Right renal pelvis (tissue), 4 donors: ENCODE data around the gene ANKRD44. TPM values are rescaled to one million over a fixed set of nuclear protein-coding genes. Genes with fewer than 3 reads are reported as not detected.

ENCODE experiments used
- DNase-seq, 4 donors: peaks; one replicate each; pipeline ENCODE4 v3.0.0-alpha.2; 2013; ENCODE audit warnings: low read depth in 4 of 4, low spot score in 3 of 4, missing footprints in 1 of 4
- polyA plus RNA-seq, 4 donors: library from polyadenylated mRNA; unstranded; fragments of 120-200 nt; gene quantifications; one replicate each; pipeline ENCODE4 v1.2.1, GENCODE V29; 2013; ENCODE audit not compliant: insufficient read length in 4 of 4

The ANKRD44 gene
- polyA plus RNA-seq, 4 donors = 9.2 to 13.9 (median 10.7) TPM

DNA sequence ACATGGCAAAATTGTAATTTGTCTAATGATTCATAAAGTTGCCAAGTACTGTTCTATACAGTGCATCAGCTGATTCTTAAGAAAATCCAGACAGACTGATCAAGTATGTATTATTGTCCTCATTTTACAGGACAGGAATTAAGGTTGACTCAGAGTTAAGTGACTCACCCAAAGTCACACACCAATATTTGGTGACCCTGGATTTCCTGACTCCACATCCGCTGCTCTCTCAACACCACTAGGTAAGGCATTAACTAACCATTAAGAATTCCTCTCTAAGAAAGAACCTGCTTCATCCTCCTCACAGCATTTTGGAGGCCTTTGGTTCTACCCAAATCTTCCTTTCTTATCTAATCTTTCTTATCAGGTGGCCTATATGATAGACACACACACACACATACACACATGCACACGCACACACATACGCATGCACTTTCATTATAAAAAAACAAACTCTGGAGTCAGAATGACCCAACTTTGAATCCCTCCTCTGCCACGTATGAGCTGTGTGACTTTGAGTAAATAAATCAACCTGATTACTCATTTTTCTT is 150.8 kb downstream of the ANKRD44 start:
- DNase-seq = no peak

DNA sequence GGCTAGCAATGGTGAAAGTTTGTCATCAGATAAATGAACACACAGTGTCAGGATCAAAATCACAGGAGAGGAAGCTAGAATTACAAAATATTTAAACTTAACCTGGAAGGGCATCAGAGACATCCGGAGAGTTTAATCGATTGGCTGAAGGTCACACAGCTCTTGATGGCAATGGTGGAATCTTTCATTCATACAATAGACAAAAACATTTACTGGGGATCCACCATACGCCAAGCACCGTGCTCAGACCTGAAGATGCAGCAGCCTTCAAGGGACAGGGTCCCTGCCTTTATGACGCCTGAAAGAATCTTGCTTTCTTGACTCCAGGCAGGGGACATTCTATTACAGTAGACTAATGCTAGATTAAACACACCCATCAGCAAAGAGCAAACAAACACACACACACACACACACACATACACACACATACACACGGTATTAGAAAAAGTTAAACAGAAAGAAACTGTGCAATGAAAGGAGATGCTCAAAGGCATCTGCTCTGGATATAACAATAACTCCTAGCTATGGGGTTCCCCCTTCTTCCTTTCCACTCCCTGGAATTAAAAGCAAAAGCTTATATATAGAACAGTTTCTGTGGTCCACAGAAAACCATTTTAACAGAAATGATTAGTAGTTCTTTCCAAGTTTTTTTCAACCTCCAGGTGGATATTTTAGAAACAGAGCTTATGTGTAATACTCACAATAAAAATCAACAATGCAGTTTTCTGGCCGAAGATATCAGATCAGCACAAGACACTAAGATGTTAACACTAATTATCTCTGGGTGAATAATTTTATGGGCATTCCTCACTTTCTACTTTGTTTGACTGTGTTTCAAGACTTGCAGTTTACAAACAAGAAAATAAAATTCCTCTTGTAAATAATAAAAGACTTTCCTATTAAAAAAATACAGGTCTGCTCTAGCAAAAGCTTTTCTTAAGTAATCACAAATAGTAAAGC is 151.7 kb downstream of the ANKRD44 start:
- DNase-seq = no peak

DNA sequence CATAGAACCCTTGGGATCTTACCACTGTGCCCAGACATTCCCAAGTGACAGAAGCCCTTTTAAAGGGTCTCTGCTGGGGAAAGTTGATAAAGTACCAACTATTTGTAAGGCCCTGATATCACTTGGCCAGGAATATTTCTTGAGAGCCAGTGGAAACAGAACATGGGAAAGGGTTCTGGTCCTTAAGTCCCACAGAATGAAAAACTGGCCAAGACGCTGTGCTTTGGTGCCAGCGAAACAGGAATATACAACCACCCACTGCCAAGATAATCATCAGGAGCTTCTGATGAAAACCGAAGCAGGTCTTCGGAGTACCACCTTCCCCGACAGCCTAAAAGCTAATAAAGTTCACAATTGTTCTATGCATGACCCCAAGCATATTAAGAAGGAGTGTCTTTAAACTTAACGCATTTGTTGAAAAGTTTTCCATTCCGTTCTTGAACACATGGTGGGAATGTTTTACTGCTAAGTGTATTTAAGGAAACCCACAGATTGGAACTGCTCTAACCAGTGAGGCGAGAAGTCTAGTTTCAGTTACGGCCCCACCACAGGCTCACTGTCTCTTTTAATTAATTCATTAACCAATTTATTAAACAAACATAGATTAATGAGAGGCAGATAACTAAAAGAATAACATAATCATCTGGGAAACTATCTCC is 152.6 kb downstream of the ANKRD44 start:
- DNase-seq = no peak

DNA sequence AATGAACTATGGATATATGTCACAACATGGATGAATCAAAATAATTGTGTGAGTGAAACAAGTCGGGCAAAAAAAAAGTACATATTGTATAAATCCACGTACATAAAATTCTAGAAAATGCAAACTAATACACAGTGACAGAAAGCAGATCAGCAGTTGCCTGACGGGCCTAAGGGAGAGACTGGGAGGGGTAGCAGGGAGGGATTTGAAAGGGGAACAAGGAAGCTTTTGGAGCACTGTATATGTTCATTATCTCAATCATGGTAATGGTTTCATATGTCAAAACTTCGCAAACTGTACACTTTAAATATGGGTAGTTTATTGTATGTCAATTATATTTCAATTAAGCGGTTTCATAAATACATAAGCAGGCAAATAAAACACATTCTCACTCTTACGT is 153.8 kb downstream of the ANKRD44 start:
- no peak for DNase-seq

DNA sequence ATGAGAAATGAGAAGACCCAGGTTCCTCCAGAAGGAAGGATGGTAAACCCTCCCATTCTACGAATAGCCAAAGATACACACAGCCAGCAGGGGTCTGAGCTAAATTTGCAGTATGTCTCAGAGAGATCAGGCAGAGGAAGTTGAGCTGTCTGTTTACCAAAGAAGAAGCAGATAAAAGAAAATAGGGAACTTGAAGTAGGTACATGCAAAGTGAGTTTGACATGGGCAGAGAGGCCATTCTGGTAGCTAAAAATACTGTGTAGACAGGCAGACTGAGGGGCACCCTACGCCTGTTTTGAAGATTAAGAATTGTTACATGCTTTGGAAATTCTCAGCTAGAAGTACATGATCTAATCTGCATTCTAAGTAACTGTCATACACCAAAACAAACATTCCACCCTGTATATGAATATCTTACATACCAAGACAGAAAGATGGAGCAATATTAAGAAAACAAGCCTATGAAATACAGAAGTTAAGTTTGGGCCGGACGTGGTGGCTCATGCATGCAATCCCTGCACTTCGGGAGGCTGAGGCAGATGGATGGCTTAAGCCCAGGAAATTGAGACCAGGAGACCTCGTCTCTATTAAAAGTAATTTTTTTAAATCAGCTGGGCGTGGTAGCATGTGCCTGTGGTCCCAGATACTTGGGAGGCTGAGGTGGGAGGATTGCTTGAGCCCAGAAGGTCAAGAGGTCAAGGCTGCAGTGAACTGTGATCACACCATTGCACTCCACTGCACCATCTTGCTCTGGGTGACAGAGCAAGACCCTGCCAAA is 157.9 kb downstream of the ANKRD44 start:
- no peak for DNase-seq

DNA sequence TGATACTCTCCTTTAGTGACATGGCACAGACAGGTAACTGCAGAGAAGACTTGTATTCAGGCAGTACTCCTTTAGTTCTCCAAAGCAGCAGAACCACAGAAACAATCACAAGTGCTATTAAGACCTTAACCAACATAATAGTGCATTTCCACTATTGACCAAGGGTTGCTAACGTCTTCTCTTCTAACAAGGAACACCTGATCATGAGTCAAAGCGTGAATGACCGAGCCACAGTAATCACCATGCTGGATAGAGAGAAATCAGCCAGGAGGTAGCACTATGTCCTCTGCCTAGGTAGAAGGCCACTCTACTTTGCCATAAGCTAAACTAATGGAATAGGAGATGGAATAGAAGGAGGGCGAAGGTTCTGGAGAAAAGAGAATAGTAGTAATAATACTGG is 161.0 kb downstream of the ANKRD44 start:
- DNase-seq = no peak

DNA sequence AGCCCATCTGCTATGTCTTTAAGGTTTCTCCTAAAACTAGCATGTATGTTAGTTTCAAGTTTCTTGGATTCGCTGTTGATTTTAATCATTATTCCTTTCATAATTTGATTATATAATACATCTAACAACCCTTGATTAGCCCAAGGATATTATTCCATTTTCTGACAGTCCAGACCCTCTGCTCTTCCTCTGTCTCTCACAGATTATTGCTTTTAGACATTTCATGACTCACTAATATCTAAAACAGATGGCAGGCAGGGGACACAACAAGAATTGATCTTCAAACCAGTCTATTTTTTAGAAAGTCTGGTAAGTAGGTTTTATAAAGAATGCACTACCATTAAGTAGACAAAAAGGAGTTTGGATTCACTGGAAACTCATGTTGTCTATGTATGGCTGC is 162.2 kb downstream of the ANKRD44 start:
- DNase-seq = no peak

DNA sequence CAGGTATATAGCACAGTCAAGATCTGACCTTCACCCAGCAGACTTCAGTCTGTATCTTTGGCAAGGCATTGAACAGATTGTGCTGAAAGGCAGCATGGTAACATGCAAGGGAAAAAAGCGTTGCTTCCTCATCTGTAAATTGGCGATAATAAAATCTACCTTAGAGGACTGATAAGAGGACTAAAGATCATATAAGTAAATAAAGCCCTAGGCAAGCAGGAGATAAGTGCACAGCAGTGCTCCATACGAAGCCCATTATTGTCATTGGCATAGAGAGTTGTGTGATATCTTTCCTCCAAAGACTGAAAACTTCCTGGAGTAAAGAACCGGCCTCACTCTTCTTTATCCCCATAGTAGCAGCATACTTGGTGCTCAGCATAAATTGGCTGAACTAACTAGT is 162.6 kb downstream of the ANKRD44 start:
- DNase-seq = no peak

DNA sequence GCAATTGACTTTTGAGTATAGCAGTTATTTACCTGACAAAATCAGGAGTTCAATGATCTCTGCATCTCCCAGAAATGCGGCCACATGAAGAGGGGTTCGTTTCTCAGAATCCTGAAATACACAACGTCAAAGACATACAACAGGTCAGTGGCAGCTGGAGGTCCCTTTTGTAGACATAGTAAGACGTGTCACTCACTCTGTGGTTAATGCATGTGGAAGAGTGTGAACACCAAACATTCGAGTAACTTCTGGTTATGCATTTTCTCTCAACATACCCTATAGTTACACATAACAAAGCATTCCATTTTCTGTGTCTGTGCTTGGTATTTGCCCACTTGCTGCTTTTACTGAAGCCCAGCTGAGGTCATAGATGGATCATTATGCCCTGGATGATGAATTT is 163.6 kb downstream of the ANKRD44 start:
- DNase-seq = no peak

DNA sequence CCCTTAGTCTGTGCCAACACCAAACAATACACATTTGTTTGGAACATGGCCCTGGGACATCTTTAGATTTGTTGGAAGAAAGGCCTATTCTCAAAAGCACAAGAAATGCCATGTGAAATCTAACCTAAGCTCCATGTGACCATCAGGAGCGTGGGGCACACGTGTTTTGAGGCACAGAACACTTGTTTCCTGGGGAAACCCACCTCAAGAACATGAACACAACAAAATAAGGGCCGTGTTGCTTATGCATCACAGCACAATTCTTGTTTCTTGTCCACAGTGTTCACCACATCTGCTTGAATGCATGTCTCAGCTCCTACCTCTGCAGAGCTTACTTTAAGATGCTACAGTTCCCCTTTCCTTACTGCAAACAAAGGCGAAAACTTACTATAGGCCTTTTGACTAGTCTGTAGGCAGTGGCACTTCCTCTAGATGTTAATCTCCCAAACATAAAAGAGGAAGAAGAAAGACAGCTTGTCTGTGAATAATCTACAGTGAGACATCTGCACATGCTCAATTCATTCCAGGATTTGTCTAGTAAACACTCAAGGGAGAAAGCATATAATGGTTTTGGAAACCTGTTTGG is 165.0 kb downstream of the ANKRD44 start:
- no peak for DNase-seq

DNA sequence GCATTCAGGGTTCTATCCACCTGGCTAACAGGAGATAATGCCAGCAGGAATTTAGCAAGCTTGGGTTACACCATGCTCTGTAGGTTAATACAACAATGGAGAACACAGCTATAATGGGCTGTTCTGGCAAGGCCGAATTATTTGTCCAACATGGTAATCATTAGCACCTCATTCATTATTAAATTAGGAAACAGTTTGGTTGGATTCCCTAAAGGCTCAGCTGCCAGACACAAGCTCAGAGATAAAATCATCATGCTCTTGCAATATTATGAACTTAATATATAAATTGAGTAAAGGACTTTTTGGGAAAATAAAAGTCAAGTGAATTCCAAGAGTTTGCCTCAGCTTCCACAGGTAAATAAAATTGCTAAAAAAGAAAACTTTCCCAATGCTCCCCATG is 166.4 kb downstream of the ANKRD44 start:
- DNase-seq = no peak

DNA sequence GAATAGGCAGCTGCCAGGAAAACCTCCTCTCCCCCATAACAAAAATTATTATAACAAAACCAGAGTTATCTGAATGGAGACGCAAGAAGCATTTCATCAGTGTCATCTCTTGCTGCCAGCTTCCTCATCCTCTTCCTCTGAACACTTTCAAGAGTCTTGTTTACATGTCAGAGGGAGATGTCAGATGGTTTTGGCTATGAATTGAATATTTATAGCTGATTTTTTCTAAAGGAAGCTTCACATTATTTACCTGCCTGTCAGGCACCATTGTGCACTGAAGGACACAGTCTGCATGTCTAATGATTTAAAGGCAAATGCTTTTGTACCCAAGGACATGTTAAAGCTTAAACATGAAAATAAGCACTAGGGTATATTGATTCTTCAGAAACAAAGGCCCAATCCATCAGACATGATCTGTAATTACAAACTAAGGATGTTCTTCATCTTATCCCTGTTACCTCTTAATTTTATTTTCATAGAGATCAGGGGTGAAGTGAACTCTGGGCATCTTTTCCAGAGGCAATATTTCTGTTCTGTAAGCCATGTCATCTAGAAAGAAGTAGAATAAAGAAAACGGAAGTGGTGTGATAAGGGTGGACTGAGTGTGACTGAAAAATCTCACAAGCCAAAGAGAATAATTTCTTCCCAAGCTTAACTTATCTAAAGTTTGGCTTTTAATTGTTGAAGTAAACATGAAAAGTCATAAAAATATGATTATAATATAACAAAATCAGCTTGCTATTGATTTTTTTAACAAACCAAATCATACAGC is 168.7 kb downstream of the ANKRD44 start:
- no peak for DNase-seq

DNA sequence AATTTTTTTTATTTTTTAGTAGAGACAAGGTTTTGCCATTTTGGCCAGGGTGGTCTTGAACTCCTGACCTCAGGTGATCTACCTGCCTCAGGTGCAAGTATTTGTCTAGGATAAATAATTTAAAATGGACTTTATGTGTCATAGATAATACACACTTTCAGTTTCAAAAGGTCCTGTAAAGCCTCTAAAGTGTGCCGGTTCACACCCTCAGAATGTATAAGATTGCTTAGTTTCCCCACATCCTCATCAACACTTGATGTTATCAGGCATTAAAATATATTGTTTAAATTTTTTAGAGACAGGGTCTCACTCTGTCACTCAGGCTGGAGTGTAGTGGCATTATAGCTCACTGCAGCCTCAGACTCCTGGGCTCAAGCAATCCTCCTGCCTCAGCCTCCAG is 170.5 kb downstream of the ANKRD44 start:
- DNase-seq = no peak

DNA sequence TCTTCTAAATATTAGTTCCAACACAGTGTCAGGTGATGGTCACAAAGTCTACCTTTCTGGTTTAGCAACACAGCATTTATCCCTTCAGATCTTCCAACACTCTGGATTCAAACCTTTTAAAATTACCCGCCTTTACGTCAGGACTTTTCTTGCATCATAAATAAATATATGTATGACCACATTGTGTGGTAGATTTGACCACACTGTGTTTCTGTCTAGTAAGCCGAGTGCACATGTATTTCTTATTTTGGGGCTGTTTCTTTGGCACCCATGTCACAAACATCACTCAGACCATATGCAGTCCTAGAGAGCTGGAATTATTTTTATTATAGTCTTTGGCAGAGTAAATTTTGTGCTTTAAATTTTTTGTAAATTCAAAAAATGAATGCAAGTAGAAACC is 172.1 kb downstream of the ANKRD44 start:
- no peak for DNase-seq

DNA sequence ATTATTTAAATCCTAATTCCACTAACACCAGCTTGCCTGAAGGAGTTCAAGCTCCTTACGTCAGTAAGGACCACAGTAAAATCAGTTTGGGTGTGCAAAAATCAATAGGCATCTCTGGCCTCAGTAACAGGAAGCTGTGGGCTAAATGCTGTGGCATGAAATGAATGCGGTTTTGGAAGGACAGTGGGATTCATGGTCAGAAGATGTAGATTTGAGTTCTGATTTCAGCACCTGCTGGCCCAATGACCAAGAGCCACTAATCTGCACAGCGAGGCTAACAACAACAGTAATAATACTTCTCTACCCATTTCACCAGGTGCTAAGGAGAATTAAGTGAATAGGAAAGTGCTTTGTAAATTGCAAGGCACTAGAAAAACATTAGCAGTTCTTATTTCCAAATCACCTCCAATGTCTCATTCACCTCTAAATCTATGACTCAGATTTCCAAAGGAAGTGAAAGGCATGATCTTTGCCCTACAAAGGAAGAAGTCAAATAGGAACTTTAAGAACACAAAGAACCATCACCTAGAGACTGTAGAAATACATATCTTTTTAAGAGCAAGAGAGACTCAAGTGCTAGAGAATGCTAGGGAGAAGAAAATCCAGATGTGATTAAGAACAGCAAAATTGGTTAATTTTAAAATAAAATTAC is 172.6 kb downstream of the ANKRD44 start:
- no peak for DNase-seq

DNA sequence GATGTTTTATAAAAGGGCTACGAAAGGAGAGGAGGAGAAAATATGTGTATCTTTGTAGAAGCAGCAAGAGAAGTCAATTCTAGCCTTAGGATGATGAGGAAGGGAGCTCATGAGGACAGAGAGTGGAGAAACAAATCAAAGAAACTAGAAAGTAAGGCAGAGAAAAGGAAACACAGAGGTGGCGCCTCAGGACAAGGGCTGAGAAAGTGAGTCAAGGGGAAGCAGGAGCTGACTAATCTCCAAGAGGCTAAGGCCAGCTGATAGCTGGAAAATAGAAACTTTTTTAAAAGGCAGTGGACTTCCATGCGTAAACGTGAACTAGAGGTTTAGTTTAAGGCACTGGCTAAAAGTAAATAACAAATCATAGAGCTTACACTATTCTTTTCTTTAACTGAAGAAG is 173.3 kb downstream of the ANKRD44 start:
- no peak for DNase-seq

DNA sequence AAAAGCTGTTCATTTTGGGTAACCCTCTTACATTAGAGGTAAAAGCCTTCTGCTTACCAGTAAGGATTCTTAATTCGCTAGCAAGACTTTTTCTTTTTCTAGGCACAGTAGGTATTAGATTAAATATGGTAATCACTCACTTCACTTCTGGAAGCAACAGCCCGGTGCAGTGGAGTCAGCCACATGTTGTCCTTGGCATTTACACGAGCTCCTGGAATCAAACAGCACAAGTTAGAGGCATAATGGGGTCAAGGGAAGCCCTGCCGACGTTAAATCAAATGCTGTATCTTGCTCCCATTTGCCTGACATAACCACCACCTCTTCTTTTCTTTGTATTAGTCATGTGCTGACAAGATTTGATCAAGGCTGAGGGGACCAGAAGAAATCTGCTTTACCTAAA is 174.1 kb downstream of the ANKRD44 start:
- no peak for DNase-seq

DNA sequence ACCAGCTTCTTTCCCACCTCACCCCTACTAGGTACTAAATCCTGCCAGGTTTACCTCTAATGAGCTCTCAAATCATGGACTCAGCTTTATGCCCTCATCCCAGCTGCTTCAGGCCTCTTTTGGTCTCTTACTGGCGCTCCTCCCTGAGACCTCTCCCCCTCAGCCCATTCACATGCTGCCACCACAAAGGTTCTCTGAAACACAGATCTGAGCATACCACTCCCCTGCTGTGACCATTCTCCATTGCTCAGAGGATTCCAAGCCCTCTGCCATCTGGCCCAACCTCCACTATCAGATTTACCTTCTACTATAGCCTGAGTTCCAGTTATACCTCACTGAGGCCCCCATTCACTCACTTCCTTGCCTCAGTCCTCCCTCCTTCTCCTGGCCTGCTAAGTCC is 174.8 kb downstream of the ANKRD44 start:
- DNase-seq = no peak

DNA sequence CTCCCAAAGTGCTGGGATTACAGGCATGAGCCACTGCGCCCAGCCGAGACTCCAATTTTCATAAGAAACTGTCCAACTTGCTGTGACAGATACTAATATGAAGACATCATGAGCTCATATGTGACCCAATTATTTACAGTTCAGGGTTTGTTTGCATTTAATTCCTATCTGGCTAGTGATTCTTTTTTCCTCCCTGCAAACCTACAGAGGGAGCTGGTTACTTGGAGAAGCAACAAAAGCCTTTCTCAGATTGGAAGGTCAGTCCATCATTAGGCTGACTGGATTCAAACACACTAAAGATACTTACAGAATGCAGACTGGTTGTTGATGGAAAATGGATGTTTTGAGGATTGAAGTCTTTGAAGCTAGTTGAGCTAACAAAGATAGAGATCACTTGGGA is 176.4 kb downstream of the ANKRD44 start:
- no peak for DNase-seq

DNA sequence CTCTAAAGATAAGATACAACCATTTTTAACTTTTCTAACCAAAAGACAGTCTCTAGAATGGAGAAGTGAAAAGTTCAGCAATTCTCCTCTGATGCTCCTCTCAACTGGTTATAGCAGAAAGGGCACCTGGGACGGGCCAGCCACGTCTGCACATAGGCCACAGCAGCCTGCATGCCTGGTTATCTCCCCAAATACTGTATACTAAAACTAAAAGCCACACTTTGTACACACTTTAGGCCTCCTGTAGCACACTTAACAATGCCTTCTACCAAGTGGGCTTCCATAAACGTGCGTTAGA is 179.1 kb downstream of the ANKRD44 start:
- no peak for DNase-seq
